Cardiac fibroblast (primary cell): ENCODE results near the gene ITPR3.

ENCODE experiments used
- DNase-seq, 2 donors: peaks; one replicate each; pipeline versions ENCODE4 v3.0.0 to v3.0.0-alpha.2; 2010; ENCODE audit warnings: low read depth in 2 of 2
- H3K4me3 ChIP-seq, 2 donors: replicated peaks in 1 of 2; 1 replicate in 1 of 2; 2 replicates in 1 of 2; pipeline ENCODE4 v1.5.1; 2011; ENCODE audit warnings: low read depth in 2 of 2, low read length in 2 of 2, mild to moderate bottlenecking in 2 of 2, moderate library complexity in 1 of 2
- TF ChIP-seq, protein P1 (sequence below): IDR thresholded peaks from one replicate; pipeline ENCODE4 v1.5.1; 2011; ENCODE audit warnings: low read depth, mild to moderate bottlenecking, low read length, inconsistent platforms

The ITPR3 gene

DNA sequence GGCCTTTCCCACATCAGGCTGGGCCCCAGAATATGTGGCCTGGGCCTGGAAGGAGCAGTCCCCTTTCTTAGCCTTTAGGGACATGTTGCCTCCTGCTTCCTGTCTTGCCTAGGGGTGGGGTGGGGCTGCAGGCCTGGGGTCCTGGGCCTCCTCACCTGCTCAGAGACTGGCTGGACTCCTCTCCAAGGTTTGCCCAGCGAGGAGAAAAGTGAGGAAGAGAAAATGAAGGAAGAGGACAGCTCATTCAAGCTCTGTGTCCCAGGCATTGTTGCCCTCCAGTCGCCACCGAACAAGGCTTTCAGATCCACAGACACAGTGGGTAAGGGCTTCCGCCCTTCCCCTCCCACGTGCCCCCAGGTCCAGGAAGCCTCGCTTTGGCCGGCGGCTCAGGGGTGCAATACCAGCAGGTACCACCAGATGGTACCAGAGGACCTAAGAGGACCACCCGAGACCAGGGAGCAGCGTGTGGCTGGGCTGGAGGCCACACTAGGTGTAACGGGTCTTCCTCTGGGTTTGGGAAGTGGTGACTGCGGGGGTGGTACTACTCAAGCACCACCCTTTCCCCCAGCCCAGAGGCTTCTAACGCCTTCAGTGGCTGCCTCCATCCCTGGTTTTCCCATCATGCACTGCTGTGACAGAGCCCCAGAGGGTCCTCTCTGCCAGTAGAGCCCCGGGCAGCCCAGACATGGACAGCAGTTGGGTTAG lies 35.6 kb upstream of the ITPR3 start:
- DNase-seq: peak; percentile 73 to 83
- H3K4me3 ChIP-seq: peak overlapping the region in 1 of 2 donors; percentile 26
- TF ChIP-seq, protein P1, sequence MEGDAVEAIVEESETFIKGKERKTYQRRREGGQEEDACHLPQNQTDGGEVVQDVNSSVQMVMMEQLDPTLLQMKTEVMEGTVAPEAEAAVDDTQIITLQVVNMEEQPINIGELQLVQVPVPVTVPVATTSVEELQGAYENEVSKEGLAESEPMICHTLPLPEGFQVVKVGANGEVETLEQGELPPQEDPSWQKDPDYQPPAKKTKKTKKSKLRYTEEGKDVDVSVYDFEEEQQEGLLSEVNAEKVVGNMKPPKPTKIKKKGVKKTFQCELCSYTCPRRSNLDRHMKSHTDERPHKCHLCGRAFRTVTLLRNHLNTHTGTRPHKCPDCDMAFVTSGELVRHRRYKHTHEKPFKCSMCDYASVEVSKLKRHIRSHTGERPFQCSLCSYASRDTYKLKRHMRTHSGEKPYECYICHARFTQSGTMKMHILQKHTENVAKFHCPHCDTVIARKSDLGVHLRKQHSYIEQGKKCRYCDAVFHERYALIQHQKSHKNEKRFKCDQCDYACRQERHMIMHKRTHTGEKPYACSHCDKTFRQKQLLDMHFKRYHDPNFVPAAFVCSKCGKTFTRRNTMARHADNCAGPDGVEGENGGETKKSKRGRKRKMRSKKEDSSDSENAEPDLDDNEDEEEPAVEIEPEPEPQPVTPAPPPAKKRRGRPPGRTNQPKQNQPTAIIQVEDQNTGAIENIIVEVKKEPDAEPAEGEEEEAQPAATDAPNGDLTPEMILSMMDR: peak; percentile 98

DNA sequence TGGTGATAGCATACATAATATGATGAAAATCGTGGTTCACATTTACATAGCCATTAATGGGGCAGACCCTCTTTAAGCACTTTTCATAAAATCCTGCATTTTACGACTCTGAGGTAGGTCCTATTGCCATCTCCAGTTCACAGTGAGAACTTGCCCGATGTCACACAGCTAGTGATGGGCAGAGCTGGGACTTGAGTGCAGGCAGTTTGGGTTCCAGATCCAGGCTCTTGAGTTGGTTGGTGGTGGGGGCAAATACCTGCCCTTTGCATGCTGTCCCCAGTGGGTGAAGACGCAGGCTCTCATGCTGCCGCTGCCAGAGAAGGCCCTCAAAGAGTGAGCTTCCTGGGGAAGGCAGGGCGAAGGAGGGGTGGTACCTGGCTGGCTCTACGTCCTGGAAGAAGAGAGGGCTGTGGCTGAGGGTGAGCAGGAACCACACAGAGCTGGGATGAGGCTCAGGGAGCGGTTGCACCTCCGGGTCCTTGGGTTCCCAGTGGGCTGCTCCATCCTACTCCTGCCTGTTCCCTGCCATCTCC lies 34.9 kb upstream of the ITPR3 start:
- no peak overlapping the region for H3K4me3 ChIP-seq
- TF ChIP-seq, protein P1: no peak
- no peak for DNase-seq

DNA sequence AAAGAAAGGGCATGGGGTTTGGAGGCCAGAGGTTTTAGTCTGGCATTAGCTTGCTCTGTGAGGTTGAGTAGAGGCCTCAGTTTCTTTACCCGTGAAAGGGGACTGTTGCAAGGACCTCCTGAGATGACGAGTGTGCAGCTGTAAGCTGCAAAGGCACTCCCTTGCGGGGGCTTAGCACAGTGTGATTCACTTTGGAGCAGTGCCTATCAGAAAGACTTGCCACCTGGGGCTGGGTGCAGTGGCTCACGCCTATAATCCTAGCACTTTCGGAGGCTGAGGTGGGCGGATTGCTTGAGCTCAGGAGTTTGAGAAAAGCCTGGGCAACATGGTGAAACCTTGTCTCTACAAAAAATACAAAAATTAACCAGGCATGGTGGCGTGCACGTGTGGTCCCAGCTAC lies 33.6 kb upstream of the ITPR3 start:
- no peak for DNase-seq
- TF ChIP-seq, protein P1: no peak
- no peak overlapping the region for H3K4me3 ChIP-seq

DNA sequence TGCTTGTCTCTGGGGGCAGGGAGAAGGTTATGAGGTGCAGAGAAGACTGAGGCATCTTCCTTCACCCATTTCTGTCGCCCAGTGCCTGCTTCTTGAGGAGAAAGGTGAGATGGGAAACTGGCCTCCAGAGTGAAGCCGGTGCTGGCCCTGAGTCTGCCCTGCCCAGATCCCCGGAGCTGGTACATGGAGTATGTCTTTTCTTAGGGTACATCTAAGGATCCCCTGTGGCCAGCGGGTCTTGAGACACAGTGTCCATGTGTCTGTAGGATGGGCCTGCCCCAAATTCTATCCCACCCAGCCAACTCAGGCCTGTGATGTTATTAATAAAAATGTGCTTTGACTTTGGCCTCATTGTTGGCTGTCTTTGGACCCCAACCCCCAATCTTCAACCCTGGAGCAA lies 32.2 kb upstream of the ITPR3 start:
- no peak overlapping the region for H3K4me3 ChIP-seq
- DNase-seq: no peak
- TF ChIP-seq, protein P1: no peak

DNA sequence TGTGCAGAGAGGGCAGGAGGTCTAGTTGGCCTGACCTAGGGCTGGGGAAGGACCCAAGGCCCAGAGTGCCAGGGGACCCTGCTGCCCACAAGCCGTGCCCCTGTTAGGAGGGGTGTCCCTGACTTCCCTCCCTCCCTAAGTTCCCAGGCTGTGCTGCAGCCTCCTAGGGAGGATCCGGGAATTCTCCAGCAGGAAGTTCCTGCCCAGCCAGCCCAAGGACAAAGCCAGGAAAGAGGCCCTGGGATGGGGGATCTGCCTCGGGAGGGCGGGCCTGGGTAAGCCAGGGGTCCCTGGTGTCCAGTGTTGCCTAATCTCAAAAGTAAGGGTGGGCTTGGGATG lies 31.8 kb upstream of the ITPR3 start:
- no peak overlapping the region for H3K4me3 ChIP-seq
- TF ChIP-seq, protein P1: no peak
- no peak for DNase-seq

DNA sequence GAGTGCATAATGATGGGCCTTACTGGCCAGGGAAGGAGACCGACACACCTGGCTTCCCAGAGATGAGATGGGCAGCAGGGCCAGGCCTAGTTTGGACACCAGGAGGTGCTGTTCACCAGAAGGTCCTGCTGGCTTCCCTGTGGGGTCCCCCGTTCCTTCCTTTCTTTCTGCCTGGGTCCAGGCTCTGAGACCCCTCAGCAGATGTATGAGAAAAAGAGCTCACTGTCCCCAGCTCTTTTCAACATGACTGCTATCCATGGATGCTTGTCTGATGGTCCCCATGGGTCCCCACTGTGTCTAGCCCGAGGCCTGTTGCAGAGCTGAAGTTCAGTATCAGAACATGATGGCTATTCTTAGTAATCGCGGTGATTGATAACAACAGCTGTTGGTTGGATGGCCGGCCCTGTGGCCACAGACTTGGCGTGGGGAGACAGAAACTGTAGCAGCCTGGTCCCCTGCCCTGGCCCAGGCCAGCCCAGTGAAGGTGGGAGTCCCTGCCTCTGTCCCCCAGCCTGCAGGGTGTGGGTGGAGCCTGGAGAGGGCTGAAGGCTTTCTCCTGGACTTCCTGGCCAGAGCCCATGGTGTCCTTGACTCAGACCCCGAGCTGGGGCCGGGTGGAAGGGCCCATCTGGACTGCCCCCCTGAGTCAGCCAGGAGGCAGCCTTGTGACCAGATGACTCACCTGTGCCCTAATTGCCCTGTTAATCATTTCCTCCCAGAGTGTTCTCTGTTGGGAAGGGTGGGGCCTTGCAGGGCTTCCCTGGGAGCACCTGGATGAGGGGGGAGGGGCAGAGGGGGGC lies 31.2 kb upstream of the ITPR3 start:
- TF ChIP-seq, protein P1: peak; percentile 98
- H3K4me3 ChIP-seq: no peak overlapping the region
- peak; percentile 72 to 96 for DNase-seq
